Measurements from ENCODE around the gene EXOC3. TPM values are rescaled to one million over a fixed set of nuclear protein-coding genes. Genes with fewer than 3 reads are reported as not detected.

The EXOC3 gene
- polyA plus RNA-seq, 1 donor from 2014 or later, result 27.7 TPM

GRCh38 chr5:488744-489688 lies 46.0 kb downstream of the EXOC3 start:
- H3K9me3 ChIP-seq (ENCODE audit: low read length), result no peaks in the 10 kb centered on the region
- no peaks in the 10 kb centered on the region for H3K79me2 ChIP-seq (replicated peaks; ENCODE audit: insufficient read depth, low read length)
- no peak overlapping the region for H2AFZ ChIP-seq (ENCODE audit: low read depth, low read length)
- no peak overlapping the region for H3K27ac ChIP-seq (ENCODE audit: low read length)
- H4K20me1 ChIP-seq (ENCODE audit: insufficient read depth), result no peaks in the 10 kb centered on the region
- H3K36me3 ChIP-seq (ENCODE audit: insufficient read depth, low read length), result no peaks in the 10 kb centered on the region
- no peak overlapping the region for H3K4me3 ChIP-seq (ENCODE audit: low read length)
- H3F3A ChIP-seq (ENCODE audit: insufficient read depth, low read length, poor library complexity, severe bottlenecking), result no peaks in the 10 kb centered on the region
- no peaks in the 10 kb centered on the region for H3K27me3 ChIP-seq (ENCODE audit: insufficient read depth, low read depth, low read length)
- H3K9me2 ChIP-seq (ENCODE audit: insufficient read depth, low read length), result no peaks in the 10 kb centered on the region
- H3K4me2 ChIP-seq (ENCODE audit: low read length), result no peak overlapping the region
- TF ChIP-seq SMC3 (conservative IDR thresholded peaks at IDR 0.05; ENCODE audit: poor library complexity) (no peak), EP300 (conservative IDR thresholded peaks at IDR 0.05; ENCODE audit: poor library complexity, severe bottlenecking) (no peak), REST (IDR thresholded peaks at IDR 0.05; ENCODE audit: borderline replicate concordance) (no peak)
- no peak overlapping the region for H3K9ac ChIP-seq (ENCODE audit: low read length)

DNA sequence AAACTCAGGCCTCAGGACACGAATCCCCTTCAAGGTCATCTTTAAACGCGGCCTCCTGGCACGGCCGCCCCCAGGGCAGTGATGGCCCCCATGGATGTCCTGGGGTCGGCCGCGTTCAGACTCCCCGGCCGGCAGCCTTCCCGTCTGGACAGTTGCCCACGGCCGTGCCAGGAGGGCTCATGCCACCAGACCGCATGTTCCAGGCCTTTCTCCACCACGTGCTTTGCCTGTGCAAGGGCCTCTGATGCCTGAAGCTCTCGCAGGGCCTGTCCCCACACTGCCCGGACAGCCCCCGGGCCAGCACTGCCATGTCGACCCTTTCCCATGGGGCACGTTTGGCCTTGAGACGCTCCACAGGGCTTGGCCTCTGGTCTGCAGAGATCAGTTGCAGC lies 46.7 kb downstream of the EXOC3 start:
- no peak overlapping the region for H3K4me3 ChIP-seq (ENCODE audit: low read length)
- H3K4me2 ChIP-seq (ENCODE audit: low read length), result no peak overlapping the region
- H3K27me3 ChIP-seq (ENCODE audit: insufficient read depth, low read depth, low read length), result peaks cover 5% of the 10 kb centered on the region
- no peaks in the 10 kb centered on the region for H3K9me2 ChIP-seq (ENCODE audit: insufficient read depth, low read length)
- no peaks in the 10 kb centered on the region for H3F3A ChIP-seq (ENCODE audit: insufficient read depth, low read length, poor library complexity, severe bottlenecking)
- no peaks in the 10 kb centered on the region for H4K20me1 ChIP-seq (ENCODE audit: insufficient read depth)
- TF ChIP-seq, protein P1, sequence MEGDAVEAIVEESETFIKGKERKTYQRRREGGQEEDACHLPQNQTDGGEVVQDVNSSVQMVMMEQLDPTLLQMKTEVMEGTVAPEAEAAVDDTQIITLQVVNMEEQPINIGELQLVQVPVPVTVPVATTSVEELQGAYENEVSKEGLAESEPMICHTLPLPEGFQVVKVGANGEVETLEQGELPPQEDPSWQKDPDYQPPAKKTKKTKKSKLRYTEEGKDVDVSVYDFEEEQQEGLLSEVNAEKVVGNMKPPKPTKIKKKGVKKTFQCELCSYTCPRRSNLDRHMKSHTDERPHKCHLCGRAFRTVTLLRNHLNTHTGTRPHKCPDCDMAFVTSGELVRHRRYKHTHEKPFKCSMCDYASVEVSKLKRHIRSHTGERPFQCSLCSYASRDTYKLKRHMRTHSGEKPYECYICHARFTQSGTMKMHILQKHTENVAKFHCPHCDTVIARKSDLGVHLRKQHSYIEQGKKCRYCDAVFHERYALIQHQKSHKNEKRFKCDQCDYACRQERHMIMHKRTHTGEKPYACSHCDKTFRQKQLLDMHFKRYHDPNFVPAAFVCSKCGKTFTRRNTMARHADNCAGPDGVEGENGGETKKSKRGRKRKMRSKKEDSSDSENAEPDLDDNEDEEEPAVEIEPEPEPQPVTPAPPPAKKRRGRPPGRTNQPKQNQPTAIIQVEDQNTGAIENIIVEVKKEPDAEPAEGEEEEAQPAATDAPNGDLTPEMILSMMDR (IDR thresholded peaks at IDR 0.05; ENCODE audit: poor library complexity, severe bottlenecking), result no peak
- no peak for TF ChIP-seq REST (IDR thresholded peaks at IDR 0.05; ENCODE audit: borderline replicate concordance)
- no peak for TF ChIP-seq EP300 (conservative IDR thresholded peaks at IDR 0.05; ENCODE audit: poor library complexity, severe bottlenecking)
- no peak for TF ChIP-seq SMC3 (conservative IDR thresholded peaks at IDR 0.05; ENCODE audit: poor library complexity)
- no peak for TF ChIP-seq RAD21 (conservative IDR thresholded peaks at IDR 0.05)
- TF ChIP-seq MXI1 (conservative IDR thresholded peaks at IDR 0.05; ENCODE audit: poor library complexity, severe bottlenecking), result no peak
- TF ChIP-seq TAF1 (IDR thresholded peaks at IDR 0.05; ENCODE audit: low read depth), result no peak
- TF ChIP-seq EZH2 (IDR thresholded peaks at IDR 0.05; ENCODE audit: borderline replicate concordance, insufficient read depth, low read length, poor library complexity, severe bottlenecking), result no peak
- no peak for TF ChIP-seq POLR2AphosphoS5 (IDR thresholded peaks at IDR 0.05)
- H3K9ac ChIP-seq (ENCODE audit: low read length), result no peak overlapping the region
- no peaks in the 10 kb centered on the region for H3K79me2 ChIP-seq (replicated peaks; ENCODE audit: insufficient read depth, low read length)
- no peak overlapping the region for H3K27ac ChIP-seq (ENCODE audit: low read length)
- no peaks in the 10 kb centered on the region for H3K36me3 ChIP-seq (ENCODE audit: insufficient read depth, low read length)
- H3K9me3 ChIP-seq (ENCODE audit: low read length), result no peaks in the 10 kb centered on the region
- no peak overlapping the region for H2AFZ ChIP-seq (ENCODE audit: low read depth, low read length)

All from neural cell (in vitro differentiated cells).